GM21723 (cell line): ENCODE measurements around the gene SCD5.
"Not testable (repeated sequence)": the region's sequence is repeated elsewhere in the genome, so short reads cannot be mapped to it uniquely, and the experiment has no call there.

Source experiments
- ATAC-seq: cut with Tn5 transposase; IDR thresholded peaks from one replicate; pipeline ENCODE4 v1.9.1; 2021; ENCODE audit warnings: mild to moderate bottlenecking, moderate library complexity; ENCODE audit not compliant: unreplicated experiment

Gene SCD5

GRCh38 chr4:82798168-82799005 lies at the start of gene SCD5:
Gene SCD5 (minus strand): TSS chr4:82798796. CDS start chr4:82798537, 259 bp downstream.
- ATAC-seq, result peak; percentile 91

GRCh38 chr4:82842593-82842992 lies 44.0 kb upstream of the SCD5 start:
- ATAC-seq, result no peak

DNA sequence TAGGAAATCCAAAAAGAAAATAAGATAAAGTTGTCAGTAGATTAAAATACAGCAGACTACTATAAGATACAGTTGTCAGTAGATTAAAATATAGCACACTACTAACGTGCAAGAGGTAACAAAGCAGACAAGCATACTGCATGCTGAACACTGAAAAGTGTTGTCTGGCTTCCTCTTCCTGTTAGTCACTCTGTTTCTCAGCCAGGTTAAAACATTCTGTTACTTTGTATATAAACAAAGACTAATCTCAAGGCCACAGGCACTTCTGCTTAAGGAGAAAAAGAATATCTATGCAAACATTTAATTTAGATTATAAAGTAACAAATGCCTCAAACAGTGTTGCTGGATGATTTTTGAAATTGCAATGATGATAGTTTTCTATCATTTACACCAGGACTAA lies 41.0 kb upstream of the SCD5 start:
- ATAC-seq, result no peak

GRCh38 chr4:82833696-82834313 lies 35.2 kb upstream of the SCD5 start:
- ATAC-seq, result no peak

DNA sequence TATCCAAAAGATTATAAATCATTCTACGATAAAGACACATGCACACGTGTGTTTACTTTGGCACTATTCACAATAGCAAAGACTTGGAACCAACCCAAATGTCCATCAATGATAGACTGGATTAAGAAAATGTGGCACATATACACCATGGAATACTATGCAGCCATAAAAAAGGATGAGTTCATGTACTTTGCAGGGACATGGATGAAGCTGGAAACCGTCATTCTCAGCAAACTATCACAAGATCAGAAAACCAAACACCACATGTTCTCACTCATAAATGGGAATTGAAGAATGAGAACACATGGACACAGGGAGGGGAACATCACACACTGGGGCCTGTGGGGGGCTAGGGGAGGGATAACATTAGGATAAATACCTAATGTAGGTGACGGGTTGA lies 34.5 kb upstream of the SCD5 start:
- ATAC-seq, result not testable (repeated sequence)

- ATAC-seq, result no peak
These were observed 26.8 kb upstream of the SCD5 start for GRCh38 chr4:82825425-82825824.

GRCh38 chr4:82823062-82823461 lies 24.5 kb upstream of the SCD5 start:
- no peak for ATAC-seq

DNA sequence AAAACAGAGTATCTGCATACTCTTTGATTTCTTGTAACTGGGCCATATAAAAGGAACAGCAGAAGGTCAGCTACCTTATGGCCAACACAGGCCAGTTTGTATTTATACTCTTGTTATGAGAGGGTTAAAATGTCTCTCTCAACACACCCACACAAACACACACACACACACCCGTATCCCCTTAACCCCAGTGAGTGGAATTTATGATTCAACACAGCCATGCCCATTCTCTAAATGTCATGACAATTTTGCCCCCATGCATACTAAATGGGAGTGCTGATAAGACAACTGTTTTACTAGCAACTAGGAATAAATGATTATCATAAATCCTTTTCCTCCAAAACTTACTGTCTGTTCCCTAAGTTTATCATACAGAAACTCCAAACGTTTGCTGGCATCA lies 22.1 kb upstream of the SCD5 start:
- no peak for ATAC-seq

GRCh38 chr4:82818664-82819662 lies 20.4 kb upstream of the SCD5 start:
- ATAC-seq, result no peak

DNA sequence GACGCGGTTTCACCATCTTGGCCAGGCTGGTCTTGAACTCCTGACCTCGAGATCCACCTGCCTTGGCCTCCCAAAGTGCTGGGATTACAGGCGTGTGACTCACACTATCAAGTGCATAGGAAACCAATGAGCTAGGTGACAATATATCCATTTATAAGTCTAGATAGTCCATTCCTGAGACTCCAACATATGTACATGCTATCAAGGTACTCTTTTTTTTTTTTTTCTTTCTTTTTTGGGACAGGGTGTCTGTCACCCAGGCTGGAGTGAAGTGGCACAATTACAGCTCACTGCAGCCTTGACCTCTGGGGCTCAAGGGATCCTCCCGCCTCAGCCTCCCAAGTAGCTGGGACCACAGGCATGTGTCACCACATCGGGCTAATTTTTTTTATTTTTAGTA lies 18.3 kb upstream of the SCD5 start:
- ATAC-seq, result not testable (repeated sequence)

DNA sequence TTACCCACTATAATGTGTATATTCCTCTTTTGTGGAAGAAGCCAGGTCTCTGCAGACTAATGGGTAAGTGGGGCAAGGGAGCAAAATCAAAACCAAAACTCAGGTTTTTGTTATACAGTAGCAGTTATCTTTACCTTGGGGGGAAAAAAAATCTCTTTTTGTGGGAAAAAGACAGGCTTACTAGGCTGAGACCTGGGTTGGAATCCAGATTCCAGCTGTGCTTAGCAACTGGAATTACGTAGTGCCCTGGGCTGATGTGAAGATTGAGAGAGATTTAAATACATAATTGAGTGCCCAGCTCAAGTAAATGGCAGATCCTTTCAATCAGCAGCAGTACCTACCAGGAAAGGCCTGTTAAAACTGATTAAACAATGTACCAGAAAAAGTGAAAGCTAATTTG lies 15.4 kb upstream of the SCD5 start:
- no peak for ATAC-seq

DNA sequence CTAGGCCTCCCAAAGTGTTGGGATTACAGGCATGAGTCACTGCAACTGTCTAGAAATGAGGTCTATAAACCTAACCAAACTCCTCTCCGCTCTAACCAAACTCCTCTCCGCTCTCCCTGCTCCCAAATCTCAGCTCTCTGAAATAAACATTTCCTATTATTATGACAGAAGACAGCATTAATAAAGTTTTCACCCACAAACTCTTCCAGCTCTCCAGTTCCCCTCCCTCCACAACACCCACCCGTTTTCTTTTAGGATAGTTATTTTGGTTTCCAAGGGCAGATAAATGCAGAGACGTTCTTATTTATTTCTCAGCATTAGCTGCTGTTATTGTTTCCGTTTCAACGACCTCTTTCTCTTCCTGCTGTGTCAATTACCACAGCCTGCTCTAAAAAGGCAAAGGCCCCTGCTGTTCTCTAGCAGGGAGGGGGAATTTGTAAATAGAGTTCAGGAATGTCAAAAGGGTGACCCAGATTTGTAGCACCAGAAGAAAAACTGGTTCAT lies 13.3 kb upstream of the SCD5 start:
- no peak for ATAC-seq

- ATAC-seq, result no peak
These were observed 12.8 kb upstream of the SCD5 start for GRCh38 chr4:82811392-82811791.

- ATAC-seq, result no peak
These were observed 11.6 kb upstream of the SCD5 start for GRCh38 chr4:82810176-82810575.

GRCh38 chr4:82809619-82810018 lies 11.0 kb upstream of the SCD5 start:
- no peak for ATAC-seq

DNA sequence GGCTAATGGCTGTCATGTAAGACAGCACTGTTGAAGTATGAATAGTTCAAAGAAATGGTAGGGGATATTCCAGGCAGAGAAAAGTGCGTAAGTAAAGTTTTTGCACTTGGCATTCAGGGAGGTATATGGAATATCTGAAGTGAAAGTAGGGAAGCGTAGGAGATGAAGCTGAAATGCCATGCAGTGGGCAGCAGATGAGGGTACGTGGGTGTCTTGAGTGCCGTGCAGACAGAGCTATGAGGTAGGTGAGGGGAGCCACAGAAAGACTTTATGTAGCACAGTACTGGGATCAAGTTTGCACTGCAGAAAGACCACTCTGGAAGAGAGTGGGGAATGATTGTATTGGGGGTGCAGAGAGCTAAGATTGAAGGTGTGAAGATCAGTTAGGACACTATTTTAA lies 5.2 kb upstream of the SCD5 start:
- no peak for ATAC-seq

GRCh38 chr4:82802911-82803310 lies 4.3 kb upstream of the SCD5 start:
- no peak for ATAC-seq

DNA sequence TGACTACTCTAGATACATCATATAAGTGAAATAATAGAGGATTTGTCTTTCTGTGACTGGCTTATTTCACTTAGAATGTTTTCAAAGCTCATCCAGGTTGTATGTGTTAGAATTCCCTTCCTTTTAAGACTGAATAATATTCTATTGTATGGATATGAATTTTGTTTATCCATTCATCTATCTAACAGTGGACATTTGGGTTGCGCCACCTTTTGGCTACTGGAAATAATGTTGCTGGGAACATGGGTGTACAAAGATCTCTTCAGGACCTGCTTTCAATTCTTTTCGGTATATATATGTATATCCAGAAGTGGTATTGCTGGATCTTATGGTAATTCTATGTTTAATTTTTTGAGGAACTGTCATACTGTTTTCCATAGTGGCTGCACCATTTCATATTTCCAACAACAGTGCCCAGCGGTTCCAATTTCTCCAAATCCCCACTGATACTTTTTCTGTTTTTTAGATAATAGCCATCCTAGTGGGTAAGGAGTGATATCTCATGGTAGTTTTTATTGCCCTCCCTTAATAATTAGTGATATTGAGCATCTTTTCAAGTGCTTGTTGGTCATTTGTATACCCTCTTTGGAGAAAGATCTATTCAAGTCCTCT lies 3.4 kb upstream of the SCD5 start:
- ATAC-seq, result no peak

GRCh38 chr4:82799006-82799881 lies 648 bp upstream of the SCD5 start:
- ATAC-seq, result peak; percentile 24
